OCI-LY7 (cell line): ENCODE measurements around the gene NPFF.

Experiments
- EZH2phosphoT487 ChIP-seq: fragments of 200-600 bp; sonication (generic); IDR thresholded peaks from 2 replicates; pipeline ENCODE4 v1.6.1; 2018; ENCODE audit warnings: low read depth, borderline replicate concordance, mild to moderate bottlenecking, mixed run types, antibody characterized with exemption, low read length, moderate library complexity, mixed read lengths
- TF ChIP-seq, protein P1 (sequence below): fragments of 200-600 bp; sonication (generic); conservative IDR thresholded peaks from 2 replicates; pipeline ENCODE4 v1.5.1; 2014; ENCODE audit warnings: mild to moderate bottlenecking, antibody characterized with exemption, low read length, moderate library complexity, mixed read lengths

- TF ChIP-seq, protein P1, sequence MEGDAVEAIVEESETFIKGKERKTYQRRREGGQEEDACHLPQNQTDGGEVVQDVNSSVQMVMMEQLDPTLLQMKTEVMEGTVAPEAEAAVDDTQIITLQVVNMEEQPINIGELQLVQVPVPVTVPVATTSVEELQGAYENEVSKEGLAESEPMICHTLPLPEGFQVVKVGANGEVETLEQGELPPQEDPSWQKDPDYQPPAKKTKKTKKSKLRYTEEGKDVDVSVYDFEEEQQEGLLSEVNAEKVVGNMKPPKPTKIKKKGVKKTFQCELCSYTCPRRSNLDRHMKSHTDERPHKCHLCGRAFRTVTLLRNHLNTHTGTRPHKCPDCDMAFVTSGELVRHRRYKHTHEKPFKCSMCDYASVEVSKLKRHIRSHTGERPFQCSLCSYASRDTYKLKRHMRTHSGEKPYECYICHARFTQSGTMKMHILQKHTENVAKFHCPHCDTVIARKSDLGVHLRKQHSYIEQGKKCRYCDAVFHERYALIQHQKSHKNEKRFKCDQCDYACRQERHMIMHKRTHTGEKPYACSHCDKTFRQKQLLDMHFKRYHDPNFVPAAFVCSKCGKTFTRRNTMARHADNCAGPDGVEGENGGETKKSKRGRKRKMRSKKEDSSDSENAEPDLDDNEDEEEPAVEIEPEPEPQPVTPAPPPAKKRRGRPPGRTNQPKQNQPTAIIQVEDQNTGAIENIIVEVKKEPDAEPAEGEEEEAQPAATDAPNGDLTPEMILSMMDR, result no peak
- TF ChIP-seq EZH2phosphoT487, result no peak
These were observed 8.0 kb upstream of the NPFF start for GRCh38 chr12:53515291-53515680.
